OCI-LY1 (cell line): Measurements from ENCODE around the gene TAAR6.

Experiments
- EZH2 ChIP-seq: fragments of 200-600 bp; sonication (generic), shearing (Covaris generic); IDR thresholded peaks from 2 replicates; pipeline ENCODE4 v1.8.0; 2017; ENCODE audit warnings: borderline replicate concordance, mixed run types, mild to moderate bottlenecking, antibody characterized with exemption, low read length, moderate library complexity, mixed read lengths
- TF ChIP-seq, protein P1 (sequence below): fragments of 200-600 bp; sonication (generic), shearing (Covaris generic); IDR thresholded peaks from 2 replicates; pipeline ENCODE4 v1.5.1; 2017; ENCODE audit warnings: mild to moderate bottlenecking, antibody characterized with exemption, low read length, moderate library complexity, mixed read lengths

DNA sequence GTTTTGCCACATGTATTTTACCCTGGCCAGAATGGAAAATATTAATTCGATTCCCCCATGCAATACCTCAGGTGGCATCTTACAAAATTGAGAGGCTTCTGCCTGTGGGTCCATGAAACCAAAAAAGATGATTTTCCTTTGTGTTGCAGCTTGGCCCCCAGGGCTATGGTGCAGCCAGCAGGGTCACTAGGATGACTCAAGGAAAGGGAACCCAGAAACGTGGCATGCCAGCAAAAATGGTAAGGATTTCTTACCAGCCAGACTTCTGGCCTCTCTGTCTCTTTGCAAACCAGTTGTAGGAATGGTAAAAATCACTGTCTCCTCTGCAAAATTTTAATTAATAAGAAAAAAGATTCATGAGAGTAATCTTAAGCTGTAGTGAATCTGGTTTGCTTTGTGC is 43.7 kb upstream of the TAAR6 start:
- TF ChIP-seq, protein P1, sequence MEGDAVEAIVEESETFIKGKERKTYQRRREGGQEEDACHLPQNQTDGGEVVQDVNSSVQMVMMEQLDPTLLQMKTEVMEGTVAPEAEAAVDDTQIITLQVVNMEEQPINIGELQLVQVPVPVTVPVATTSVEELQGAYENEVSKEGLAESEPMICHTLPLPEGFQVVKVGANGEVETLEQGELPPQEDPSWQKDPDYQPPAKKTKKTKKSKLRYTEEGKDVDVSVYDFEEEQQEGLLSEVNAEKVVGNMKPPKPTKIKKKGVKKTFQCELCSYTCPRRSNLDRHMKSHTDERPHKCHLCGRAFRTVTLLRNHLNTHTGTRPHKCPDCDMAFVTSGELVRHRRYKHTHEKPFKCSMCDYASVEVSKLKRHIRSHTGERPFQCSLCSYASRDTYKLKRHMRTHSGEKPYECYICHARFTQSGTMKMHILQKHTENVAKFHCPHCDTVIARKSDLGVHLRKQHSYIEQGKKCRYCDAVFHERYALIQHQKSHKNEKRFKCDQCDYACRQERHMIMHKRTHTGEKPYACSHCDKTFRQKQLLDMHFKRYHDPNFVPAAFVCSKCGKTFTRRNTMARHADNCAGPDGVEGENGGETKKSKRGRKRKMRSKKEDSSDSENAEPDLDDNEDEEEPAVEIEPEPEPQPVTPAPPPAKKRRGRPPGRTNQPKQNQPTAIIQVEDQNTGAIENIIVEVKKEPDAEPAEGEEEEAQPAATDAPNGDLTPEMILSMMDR = no peak
- TF ChIP-seq EZH2 = no peak
